ENCODE measurements around the gene DMAC2. TPM values are rescaled to one million over a fixed set of nuclear protein-coding genes. Genes with fewer than 3 reads are reported as not detected.
A peak's percentile ranks its signal among the peaks of the same experiment; 100 is the strongest.
"Not testable (repeated sequence)": the region's sequence is repeated elsewhere in the genome, so short reads cannot be mapped to it uniquely, and the experiment has no call there.

DMAC2 gene
- total RNA-seq, 1 donor from 2014 or later = 33.0 TPM

GRCh38 chr19:41402010-41402409 lies 37.7 kb downstream of the DMAC2 start:
- DNase-seq (ENCODE audit: low spot score) = no peak

GRCh38 chr19:41401483-41401882 lies 38.2 kb downstream of the DMAC2 start:
- DNase-seq (ENCODE audit: low spot score) = no peak

- no peak for DNase-seq (ENCODE audit: low spot score)
Observed at GRCh38 chr19:41399525-41399924, 40.2 kb downstream of the DMAC2 start.

- no peak for DNase-seq (ENCODE audit: low spot score)
Observed at GRCh38 chr19:41399091-41399490, 40.6 kb downstream of the DMAC2 start.

GRCh38 chr19:41398598-41398997 lies 41.1 kb downstream of the DMAC2 start:
- DNase-seq (ENCODE audit: low spot score) = no peak

- DNase-seq (ENCODE audit: low spot score) = no peak
Observed at GRCh38 chr19:41398050-41398418, 41.7 kb downstream of the DMAC2 start.

GRCh38 chr19:41397086-41398049 lies 42.3 kb downstream of the DMAC2 start, which contains the start of the genes BCKDHA and EXOSC5:
Gene BCKDHA, plus strand, starts transcription at chr19:41397818. Its CDS starts 10 bp downstream, at chr19:41397828.
Gene EXOSC5, minus strand, starts transcription at chr19:41397359. Its CDS starts 31 bp downstream, at chr19:41397328.
- peak; percentile 99 for DNase-seq (ENCODE audit: low spot score)

GRCh38 chr19:41395355-41395754 lies 44.4 kb downstream of the DMAC2 start:
- DNase-seq (ENCODE audit: low spot score) = no peak

- no peak for DNase-seq (ENCODE audit: low spot score)
Observed at GRCh38 chr19:41392775-41393174, 46.9 kb downstream of the DMAC2 start.

- DNase-seq (ENCODE audit: low spot score) = no peak
Observed at GRCh38 chr19:41391618-41392017, 48.1 kb downstream of the DMAC2 start.

- no peak for DNase-seq (ENCODE audit: low spot score)
Observed at GRCh38 chr19:41386442-41386841, 53.3 kb downstream of the DMAC2 start.

- DNase-seq (ENCODE audit: low spot score) = no peak
Observed at GRCh38 chr19:41384351-41384750, 55.4 kb downstream of the DMAC2 start.

- DNase-seq (ENCODE audit: low spot score) = not testable (repeated sequence)
Observed at GRCh38 chr19:41381536-41381935, 58.2 kb downstream of the DMAC2 start.

Other genes starting within 250 kb of the DMAC2 start
- gene CYP2S1, start 246.7 kb downstream of the DMAC2 start, total RNA-seq = 2.2 TPM
- 61.1 TPM for gene AXL, start 220.7 kb downstream of the DMAC2 start, total RNA-seq
- gene HNRNPUL1, start 175.5 kb downstream of the DMAC2 start, total RNA-seq = 143 TPM
- gene CCDC97, start 129.7 kb downstream of the DMAC2 start, total RNA-seq = 20.5 TPM
- 54.3 TPM for gene TGFB1, start 86.0 kb downstream of the DMAC2 start, total RNA-seq
- 3.5 TPM for gene B9D2, start 75.8 kb downstream of the DMAC2 start, total RNA-seq
- gene TMEM91, start 63.4 kb downstream of the DMAC2 start, total RNA-seq = 10.0 TPM
- 9.6 TPM for gene EXOSC5, start 42.6 kb downstream of the DMAC2 start, total RNA-seq
- 5.7 TPM for gene BCKDHA, start 42.1 kb downstream of the DMAC2 start, total RNA-seq
- gene B3GNT8, start 12.5 kb downstream of the DMAC2 start, total RNA-seq = 8.1 TPM
- not detected for gene ERICH4, start 3.2 kb upstream of the DMAC2 start, total RNA-seq
- gene CEACAM21, start 136.3 kb upstream of the DMAC2 start, total RNA-seq = 2.1 TPM
- gene CEACAM4, start 187.2 kb upstream of the DMAC2 start, total RNA-seq = 6.0 TPM
- gene CEACAM7, start 248.4 kb upstream of the DMAC2 start, total RNA-seq = not detected